ACC112 (cell line): Measurements from ENCODE around the gene LNPK.
"Not testable (repeated sequence)": the region's sequence is repeated elsewhere in the genome, so short reads cannot be mapped to it uniquely, and the experiment has no call there.

Experiments used
- H2AFZ ChIP-seq: fragments of 200-600 bp; sonication (generic); one replicate; pipeline ENCODE4 v1.6.0; 2017; ENCODE audit warnings: antibody characterized with exemption, low read length; ENCODE audit not compliant: unreplicated experiment
- H3K27ac ChIP-seq: fragments of 200-600 bp; sonication (generic); 2 replicates; pipeline ENCODE4 v1.5.1; 2014; ENCODE audit warnings: low read depth, mild to moderate bottlenecking, antibody characterized with exemption, low read length, moderate library complexity
- H3K27me3 ChIP-seq: fragments of 200-600 bp; sonication (generic); 2 replicates; pipeline ENCODE4 v1.6.1; 2014; ENCODE audit warnings: mild to moderate bottlenecking, antibody characterized with exemption, low read length, moderate library complexity, mixed read lengths; ENCODE audit not compliant: insufficient read depth
- H3K36me3 ChIP-seq: fragments of 200-600 bp; sonication (generic); 2 replicates; pipeline ENCODE4 v1.6.1; 2016; ENCODE audit warnings: mild to moderate bottlenecking, antibody characterized with exemption, low read length, moderate library complexity, mixed read lengths; ENCODE audit not compliant: insufficient read depth
- H3K4me1 ChIP-seq: fragments of 200-600 bp; sonication (generic); one replicate; pipeline ENCODE4 v1.6.1; 2016; ENCODE audit warnings: low read length, mixed read lengths; ENCODE audit not compliant: insufficient read depth, unreplicated experiment, control insufficient read depth
- H3K4me3 ChIP-seq: fragments of 200-600 bp; sonication (generic); 2 replicates; pipeline ENCODE4 v1.5.1; 2014; ENCODE audit warnings: mild to moderate bottlenecking, low read depth, low read length
- H3K79me2 ChIP-seq: fragments of 200-600 bp; sonication (generic); one replicate; pipeline ENCODE4 v1.6.0; 2016; ENCODE audit warnings: low read length; ENCODE audit not compliant: control insufficient read depth, unreplicated experiment, insufficient read depth

The LNPK gene

DNA sequence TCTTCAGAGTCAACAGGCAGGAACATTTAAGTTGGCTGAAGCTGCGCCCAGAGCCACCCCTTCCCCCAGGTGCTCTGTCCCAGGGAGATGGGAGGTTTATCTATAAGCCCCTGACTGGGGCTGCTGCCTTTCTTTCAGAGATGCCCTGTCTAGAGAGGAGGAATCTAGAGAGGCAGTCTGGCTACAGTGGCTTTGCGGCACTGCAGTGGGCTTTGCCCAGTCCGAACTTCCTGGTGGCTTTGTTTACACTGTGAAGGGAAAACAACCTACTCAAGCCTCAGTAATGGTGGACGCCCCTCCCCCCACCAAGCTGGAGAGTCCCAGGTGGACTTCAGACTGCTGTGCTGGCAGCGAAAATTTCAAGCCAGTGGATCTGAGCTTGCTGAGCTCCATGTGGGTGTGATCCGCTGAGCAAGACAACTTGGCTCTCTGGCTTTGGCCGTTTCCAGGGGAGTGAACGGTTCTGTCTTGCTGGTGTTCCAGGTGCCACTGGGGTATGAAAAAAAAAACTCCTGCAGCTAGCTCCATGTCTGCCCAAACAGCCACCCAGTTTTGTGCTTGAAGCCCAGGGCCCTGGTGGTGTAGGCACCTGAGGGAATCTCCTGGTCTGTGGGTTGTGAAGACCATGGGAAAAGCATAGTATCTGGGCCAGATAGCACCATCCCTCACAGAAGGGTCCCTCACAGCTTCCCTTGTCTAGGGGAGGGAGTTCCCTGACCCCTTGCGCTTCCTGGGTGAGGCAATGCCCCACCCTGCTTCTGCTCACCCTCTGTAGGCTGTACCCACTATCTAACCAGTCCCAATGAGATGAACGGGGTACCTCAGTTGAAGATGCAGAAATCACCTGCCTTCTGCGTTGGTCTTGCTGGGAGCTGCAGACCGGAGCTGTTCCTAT lies 88.0 kb downstream of the LNPK start:
- not testable (repeated sequence) for H2AFZ ChIP-seq, H3K79me2 ChIP-seq, H3K4me3 ChIP-seq, H3K36me3 ChIP-seq, H3K4me1 ChIP-seq, H3K27ac ChIP-seq
- H3K27me3 ChIP-seq: peaks cover 12% of the 10 kb centered on the region; the same call in 1 of the 2 replicates

DNA sequence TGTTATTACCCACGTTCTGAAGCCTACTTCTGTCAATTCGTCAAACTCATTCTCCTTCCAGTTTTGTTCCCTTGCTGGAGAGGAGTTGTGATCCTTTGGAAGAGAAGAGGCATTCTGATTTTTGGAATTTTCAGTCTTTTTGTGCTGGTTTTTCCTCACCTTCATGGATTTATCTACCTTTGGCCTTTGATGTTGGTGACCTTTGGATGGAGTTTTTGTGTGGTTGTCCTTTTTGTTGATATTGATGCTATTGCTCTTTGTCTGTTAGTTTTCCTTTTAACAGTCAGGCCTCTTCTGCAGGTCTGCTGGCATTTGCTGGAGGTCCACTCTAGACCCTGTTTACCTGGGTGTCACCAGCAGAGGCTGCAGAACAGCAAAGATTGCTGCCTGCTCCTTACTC lies 88.8 kb downstream of the LNPK start:
- not testable (repeated sequence) for H3K27ac ChIP-seq, H2AFZ ChIP-seq, H3K79me2 ChIP-seq, H3K36me3 ChIP-seq, H3K4me3 ChIP-seq, H3K4me1 ChIP-seq
- H3K27me3 ChIP-seq: peaks cover 16% of the 10 kb centered on the region; the same call in 1 of the 2 replicates

DNA sequence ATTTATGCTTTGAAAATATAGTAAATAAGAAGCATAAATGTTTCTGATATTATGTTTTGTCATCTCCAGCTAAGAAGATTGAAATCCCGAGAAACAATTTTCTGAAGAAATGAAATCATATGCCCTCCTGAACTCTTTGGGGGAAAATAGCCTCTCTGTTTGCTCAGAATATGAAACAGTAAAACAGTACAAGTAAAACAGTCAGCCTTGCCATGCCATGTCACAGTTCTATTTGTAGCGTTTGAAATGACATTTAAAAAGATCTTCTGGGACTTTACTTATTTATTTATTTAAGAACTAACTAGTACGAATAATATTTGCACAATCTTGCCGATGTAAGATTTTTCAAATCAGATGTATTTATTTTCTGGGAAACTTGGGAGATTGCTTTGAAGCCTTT lies 98.0 kb downstream of the LNPK start:
- H3K79me2 ChIP-seq: no peaks in the 10 kb centered on the region
- no peaks in the 10 kb centered on the region for H3K36me3 ChIP-seq
- H3K27ac ChIP-seq: no peak overlapping the region
- H3K4me3 ChIP-seq: no peak overlapping the region
- no peaks in the 10 kb centered on the region for H3K4me1 ChIP-seq
- H2AFZ ChIP-seq: no peak overlapping the region
- peaks cover 24% of the 10 kb centered on the region for H3K27me3 ChIP-seq

DNA sequence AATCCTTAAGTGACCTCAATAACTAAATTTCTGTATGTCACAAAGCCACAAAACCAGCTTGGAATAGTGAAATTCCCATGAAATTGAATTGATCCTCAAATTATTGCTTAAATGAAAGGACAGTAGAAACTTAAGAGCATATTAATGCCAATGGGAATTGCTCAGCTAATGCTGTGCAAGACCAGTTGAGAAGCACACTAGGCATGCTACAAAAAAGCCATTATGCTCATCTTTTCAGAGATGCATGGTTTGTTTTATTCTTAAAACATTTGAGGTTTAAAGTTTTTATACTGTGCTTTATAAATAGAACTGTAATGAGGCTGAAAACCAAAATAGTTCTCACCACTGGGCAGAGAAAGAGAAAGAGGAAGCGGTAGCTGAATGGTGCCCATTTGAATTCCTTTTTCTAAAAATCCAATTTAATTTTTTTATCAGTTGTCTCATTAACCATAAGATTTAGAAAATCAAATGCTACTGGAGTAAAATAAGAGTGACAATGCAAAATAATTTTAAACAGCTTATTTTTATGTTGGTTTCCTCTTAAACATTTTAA lies 98.6 kb downstream of the LNPK start:
- H2AFZ ChIP-seq: no peak overlapping the region
- peaks cover 22% of the 10 kb centered on the region for H3K27me3 ChIP-seq
- no peak overlapping the region for H3K27ac ChIP-seq
- H3K36me3 ChIP-seq: no peaks in the 10 kb centered on the region
- no peak overlapping the region for H3K4me3 ChIP-seq
- H3K79me2 ChIP-seq: no peaks in the 10 kb centered on the region
- no peaks in the 10 kb centered on the region for H3K4me1 ChIP-seq

DNA sequence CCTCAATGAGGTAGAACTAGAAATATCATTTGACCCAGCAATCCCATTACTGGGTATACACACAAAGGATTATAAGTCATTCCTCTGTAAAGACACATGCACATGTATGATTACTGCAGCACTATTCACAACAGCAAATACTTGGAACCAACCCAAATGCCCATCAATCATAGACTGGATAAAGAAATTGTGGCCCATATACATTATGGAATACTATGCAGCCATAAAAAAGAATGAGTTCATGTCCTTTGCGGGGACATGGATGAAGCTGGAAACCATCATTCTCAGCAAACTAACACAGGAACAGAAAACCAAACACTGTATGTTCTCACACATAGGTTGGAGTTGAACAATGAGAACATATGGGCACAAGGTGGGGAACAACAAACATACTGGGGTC lies 106.1 kb downstream of the LNPK start:
- not testable (repeated sequence) for H3K4me3 ChIP-seq, H3K4me1 ChIP-seq, H3K27me3 ChIP-seq, H2AFZ ChIP-seq, H3K27ac ChIP-seq, H3K79me2 ChIP-seq, H3K36me3 ChIP-seq

DNA sequence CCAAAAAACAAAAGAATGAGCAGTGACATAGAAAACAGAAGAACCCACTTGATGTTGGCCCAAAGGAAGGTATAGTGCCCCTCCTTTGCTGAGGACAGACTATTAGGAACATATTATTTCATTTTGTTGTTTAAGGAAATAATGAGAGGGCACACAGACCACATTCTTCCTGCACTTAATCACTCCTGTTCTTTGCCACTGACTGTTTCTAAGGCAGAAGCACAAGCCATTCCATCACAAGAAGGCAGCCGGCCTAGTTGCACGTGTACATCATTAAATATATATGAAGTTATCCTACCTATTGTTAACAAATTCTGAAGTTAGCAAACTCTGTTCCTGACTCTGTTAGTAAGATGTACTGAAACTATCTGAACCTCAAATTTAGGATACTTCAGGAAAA lies 110.0 kb downstream of the LNPK start:
- H3K4me1 ChIP-seq: no peaks in the 10 kb centered on the region
- H3K36me3 ChIP-seq: no peaks in the 10 kb centered on the region
- no peak overlapping the region for H3K27ac ChIP-seq
- peaks cover 21% of the 10 kb centered on the region; the same call in 1 of the 2 replicates for H3K27me3 ChIP-seq
- no peak overlapping the region for H3K4me3 ChIP-seq
- no peaks in the 10 kb centered on the region for H3K79me2 ChIP-seq
- no peak overlapping the region for H2AFZ ChIP-seq

DNA sequence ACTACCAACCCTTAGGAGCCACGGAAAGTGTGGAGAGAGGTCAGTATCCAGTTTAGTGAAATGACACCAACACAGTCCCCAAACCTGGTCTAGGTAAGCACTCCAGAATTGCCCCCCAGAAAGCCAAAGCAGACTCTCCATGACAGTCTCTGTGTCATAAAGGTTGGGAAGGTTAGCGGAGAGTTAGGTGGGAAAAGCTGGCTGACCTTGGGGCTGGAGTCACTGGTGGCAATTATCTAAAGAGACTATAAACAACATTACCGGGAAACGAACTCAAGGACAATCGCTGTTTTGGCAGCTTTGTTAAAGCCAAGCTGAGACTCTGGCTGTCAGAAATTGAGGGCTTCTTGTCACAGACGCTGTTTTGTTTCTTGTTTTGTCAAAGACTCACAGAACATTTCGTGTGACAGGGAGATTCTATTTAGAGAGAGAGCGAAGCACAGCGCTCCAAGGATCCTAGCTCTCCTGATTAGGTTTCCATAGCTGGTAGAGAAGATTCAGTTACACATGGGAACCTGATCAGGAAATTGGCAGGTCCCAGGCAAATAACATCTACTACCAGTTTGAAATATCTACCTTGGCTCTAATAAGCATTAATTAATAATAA lies 111.3 kb downstream of the LNPK start:
- Histone ChIP-seq H3K27me3 (peaks cover 27% of the 10 kb centered on the region; the same call in 1 of the 2 replicates), H3K4me3 (no peak overlapping the region), H3K4me1 (no peaks in the 10 kb centered on the region), H2AFZ (no peak overlapping the region), H3K36me3 (no peaks in the 10 kb centered on the region), H3K79me2 (no peaks in the 10 kb centered on the region), H3K27ac (no peak overlapping the region)

DNA sequence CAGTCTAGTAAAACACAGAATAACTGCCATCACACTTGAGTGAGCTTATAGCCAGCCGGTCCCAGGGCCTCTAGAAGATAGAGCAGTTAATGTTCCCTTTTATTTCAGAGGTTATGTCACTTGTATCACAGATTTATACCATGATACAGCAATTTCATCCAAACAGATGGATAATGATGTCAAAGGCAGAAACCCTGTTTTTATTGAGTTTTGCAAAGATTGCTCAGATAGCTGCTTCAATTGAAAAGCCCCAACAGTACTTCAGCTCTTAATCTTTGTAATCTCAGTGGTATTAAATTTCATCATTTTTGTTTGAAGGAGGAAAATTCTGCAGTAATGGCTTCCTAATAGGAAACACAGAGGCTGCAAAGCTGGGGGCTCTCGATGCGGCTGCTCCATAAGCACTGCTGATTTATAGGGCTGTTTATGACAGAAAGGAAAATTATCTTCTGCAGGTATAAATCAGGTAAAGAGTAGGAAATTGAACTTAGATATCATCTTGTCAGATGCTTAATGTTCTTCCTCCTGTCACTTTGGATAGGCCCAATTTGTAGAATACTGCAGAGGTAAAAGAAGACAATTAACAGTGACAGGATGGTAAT lies 112.3 kb downstream of the LNPK start:
- Histone ChIP-seq H2AFZ (no peak overlapping the region), H3K36me3 (no peaks in the 10 kb centered on the region), H3K4me3 (no peak overlapping the region), H3K27me3 (peaks cover 27% of the 10 kb centered on the region; the same call in 1 of the 2 replicates), H3K4me1 (no peaks in the 10 kb centered on the region), H3K27ac (no peak overlapping the region), H3K79me2 (no peaks in the 10 kb centered on the region)

DNA sequence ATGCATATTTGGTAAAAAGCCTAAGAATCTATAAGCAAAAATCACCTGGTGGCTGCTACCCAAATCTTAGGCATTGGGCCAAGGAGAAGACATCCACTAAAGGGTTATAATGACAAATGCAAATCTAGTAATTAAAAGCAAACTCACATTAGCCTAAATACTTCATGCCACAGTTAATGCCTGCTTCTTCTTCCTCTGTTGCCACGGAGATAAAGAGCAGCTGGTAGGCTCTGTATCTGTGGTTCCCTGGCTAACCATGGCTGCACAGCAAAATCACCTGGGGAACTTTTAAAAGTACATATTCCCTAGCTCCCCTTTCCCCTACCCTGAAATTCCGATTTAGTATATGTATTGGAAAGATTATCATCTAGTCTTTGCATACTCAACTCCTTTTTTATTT lies 114.3 kb downstream of the LNPK start:
- no peak overlapping the region for H3K27ac ChIP-seq
- no peaks in the 10 kb centered on the region for H3K79me2 ChIP-seq
- H2AFZ ChIP-seq: no peak overlapping the region
- no peak overlapping the region for H3K4me3 ChIP-seq
- no peaks in the 10 kb centered on the region for H3K36me3 ChIP-seq
- peaks cover 27% of the 10 kb centered on the region; the same call in 1 of the 2 replicates for H3K27me3 ChIP-seq
- no peaks in the 10 kb centered on the region for H3K4me1 ChIP-seq

DNA sequence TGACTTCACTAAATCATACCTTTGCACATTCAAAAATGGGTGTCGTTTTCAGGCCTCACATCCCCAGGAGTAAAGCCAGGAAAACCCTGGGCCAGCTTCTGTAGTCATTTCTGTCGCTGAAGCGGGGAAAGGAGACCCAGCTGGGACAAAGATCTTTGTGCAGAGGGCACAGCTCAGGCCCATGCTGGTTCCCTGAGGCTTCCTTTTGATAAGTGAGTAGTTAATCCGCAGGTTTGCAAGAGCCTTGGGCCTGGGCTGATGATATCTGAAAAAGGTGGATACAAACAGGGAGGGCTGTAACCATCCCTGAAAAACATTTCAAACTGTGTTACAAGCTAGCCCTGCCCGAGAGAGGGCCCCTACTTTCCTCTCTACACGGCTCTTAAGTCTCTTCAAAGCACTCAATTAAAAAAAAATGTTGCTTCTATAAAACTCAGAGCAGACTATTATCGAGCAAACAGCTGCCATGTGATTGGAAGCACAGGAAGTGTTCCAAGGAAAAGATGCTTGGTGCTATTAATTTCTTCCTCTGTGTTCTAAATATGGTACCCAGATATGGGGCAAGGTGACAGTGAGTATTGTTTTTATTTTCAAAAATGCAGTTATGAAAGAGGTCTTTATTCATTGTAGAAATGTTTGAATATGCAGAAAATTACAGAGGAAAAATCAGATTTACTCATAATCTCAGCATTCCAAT lies 117.2 kb downstream of the LNPK start:
- Histone ChIP-seq H3K27me3 (peaks cover 23% of the 10 kb centered on the region; the same call in 1 of the 2 replicates), H3K36me3 (no peaks in the 10 kb centered on the region), H3K27ac (no peak overlapping the region), H3K4me3 (no peak overlapping the region), H3K4me1 (no peaks in the 10 kb centered on the region), H3K79me2 (no peaks in the 10 kb centered on the region), H2AFZ (no peak overlapping the region)
